ENCODE data around the gene TCF7L1.

DNA sequence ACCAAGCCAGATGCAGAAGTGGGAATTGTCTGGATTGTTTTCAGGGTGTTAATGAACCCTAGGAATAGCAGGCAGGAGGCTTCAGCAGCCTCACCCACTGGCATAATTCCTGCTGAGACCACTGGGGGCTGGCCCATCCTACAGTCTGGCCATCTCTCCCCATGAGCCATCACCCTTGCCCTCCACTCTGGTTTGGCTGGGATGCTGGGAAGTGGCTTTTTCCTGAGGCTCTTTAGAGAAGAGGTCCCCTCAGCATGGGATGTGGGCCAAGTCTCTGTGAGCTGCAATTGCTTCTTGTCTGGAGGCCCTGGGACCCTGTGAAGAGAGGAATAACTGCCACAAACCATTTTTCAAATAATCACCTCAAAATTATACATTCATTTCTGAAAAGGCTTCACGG is 4.0 kb downstream of the TCF7L1 start:
- no peak for TF ChIP-seq EZH2 (IDR thresholded peaks at IDR 0.05; ENCODE audit: borderline replicate concordance, low read depth, low read length, severe bottlenecking)
- no peak for TF ChIP-seq CTCF (IDR thresholded peaks at IDR 0.05; ENCODE audit: extremely low read depth in 1 of 2, insufficient read depth in 1 of 2, low read depth in 1 of 2, low read length in 2 of 2)

Data from endothelial cell of umbilical vein (primary cell).